Keratinocyte (primary cell): ENCODE measurements around the gene PHACTR1.

Source experiments
- CTCF ChIP-seq, 3 experiments: IDR thresholded peaks in 1 of 3; conservative IDR thresholded peaks in 1 of 3; optimal IDR thresholded peaks in 1 of 3; 2 replicates in 2 of 3; 3 replicates in 1 of 3; pipeline versions ENCODE3 to v1.5.1; 2011; ENCODE audit warnings: low read length in 3 of 3, mild to moderate bottlenecking in 3 of 3, moderate library complexity in 2 of 3, control low read depth in 1 of 3, inconsistent platforms in 1 of 3; ENCODE audit not compliant: insufficient read depth in 2 of 3; ENCODE audit errors: extremely low read depth in 1 of 3
- EZH2 ChIP-seq: IDR thresholded peaks from one replicate; pipeline ENCODE4 v1.6.1; 2012; ENCODE audit warnings: inconsistent platforms, mild to moderate bottlenecking, low read length, moderate library complexity

GRCh38 chr6:13033145-13033544 is 316.6 kb downstream of the PHACTR1 start:
- TF ChIP-seq CTCF (optimal IDR thresholded peaks at IDR 0.05 in 1 of 3, IDR thresholded peaks at IDR 0.05 in 1 of 3, conservative IDR thresholded peaks at IDR 0.05 in 1 of 3; ENCODE audit: extremely low read depth in 1 of 3, insufficient read depth in 2 of 3, low read length in 3 of 3) (no peak), EZH2 (no peak)
